HG03558 (cell line): Measurements from ENCODE around the gene SURF4.
"Not testable (repeated sequence)": the region's sequence is repeated elsewhere in the genome, so short reads cannot be mapped to it uniquely, and the experiment has no call there.

Source experiments
- ATAC-seq: cut with Tn5 transposase; IDR thresholded peaks from one replicate; pipeline ENCODE4 v1.9.1; 2021; ENCODE audit warnings: moderate number of reproducible peaks; ENCODE audit not compliant: unreplicated experiment; ENCODE audit errors: extremely low read depth

SURF4 gene

GRCh38 chr9:133400292-133400691 is 24.4 kb upstream of the SURF4 start:
- ATAC-seq = no peak

DNA sequence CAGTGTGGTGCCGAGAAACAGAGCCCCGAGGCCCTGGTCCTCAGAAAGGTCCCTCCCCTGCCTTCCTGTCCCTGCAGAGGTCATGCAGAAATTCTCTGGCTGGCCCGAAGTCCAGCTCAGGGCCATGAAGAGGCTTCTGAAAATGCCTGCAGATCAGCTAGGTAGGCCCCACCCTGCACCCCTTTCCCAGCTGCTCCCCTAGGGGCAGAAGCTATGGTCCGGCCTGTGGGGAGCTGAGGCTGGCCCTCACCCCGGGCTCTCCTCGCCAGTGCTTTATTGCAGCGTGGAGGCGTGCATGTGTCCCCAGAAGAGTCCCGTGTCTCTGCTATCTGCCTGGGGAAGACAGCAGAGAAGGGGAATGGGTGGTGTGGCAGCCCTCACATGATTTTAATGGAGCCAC is 22.0 kb upstream of the SURF4 start:
- ATAC-seq = no peak

DNA sequence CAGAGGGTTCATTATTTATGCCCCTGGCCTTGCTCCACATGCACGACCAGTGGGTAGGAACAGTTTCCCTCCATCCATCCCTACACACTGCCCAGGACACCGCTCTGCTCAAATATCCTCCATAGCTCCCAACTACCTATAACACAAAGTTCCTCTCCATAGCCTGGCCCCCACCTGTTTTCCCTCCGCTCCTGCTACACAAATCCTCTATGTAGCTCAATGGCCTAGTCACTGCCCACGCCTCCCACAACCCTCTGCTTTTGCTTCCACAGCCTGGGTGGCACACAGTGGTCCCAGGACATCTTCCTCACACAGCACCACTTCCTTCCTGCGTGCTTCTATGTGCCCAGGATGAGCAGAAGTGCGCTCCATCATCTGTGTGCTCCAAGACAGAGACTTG is 21.5 kb upstream of the SURF4 start:
- no peak for ATAC-seq

DNA sequence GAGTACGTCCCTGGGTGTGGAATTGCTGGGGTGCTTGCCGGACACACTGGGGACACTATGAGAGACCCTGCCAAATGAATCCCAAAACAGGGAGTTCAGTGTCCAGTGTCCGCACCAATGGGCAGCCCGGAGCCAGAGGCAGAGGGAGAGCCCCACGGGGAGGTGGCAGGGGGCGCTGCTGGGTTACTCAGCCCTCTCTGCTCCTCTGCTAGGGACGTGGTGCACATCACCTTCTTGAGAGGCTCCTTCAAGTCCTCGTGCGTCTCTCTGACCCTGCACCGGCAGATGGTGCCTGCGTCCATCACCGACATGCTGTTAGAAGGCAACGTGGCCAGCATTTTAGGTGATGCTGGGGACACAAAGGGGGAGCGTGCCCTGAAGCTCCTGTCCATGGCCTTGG is 21.1 kb upstream of the SURF4 start:
- ATAC-seq = no peak

GRCh38 chr9:133394687-133395271 is 18.9 kb upstream of the SURF4 start:
- no peak for ATAC-seq

GRCh38 chr9:133393399-133393798 is 17.5 kb upstream of the SURF4 start:
- no peak for ATAC-seq

- ATAC-seq = not testable (repeated sequence)
Measured at GRCh38 chr9:133392308-133392707, 16.4 kb upstream of the SURF4 start.

- ATAC-seq = not testable (repeated sequence)
Measured at GRCh38 chr9:133391449-133391848, 15.6 kb upstream of the SURF4 start.

GRCh38 chr9:133390713-133391112 is 14.9 kb upstream of the SURF4 start:
- ATAC-seq = no peak

DNA sequence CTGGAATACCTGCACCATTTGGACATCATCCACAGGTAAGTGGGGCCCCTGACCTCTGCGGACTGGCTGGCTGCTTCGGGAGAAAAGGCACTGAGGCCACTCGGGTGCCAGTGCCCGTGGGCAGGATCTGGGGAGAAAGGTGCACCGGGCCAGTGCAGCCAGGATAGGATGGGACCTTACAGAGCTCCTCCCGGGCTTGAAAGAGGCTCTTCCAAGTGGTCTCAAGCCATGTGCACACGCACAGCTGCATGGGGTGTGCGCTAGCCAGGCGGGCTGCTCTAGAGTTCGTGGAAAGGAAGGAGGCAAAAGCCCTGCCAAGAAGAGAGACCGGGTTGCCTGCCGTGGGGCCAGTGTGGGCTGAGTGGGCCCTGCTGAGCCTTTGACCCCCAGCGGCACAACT is 13.7 kb upstream of the SURF4 start:
- ATAC-seq = no peak

DNA sequence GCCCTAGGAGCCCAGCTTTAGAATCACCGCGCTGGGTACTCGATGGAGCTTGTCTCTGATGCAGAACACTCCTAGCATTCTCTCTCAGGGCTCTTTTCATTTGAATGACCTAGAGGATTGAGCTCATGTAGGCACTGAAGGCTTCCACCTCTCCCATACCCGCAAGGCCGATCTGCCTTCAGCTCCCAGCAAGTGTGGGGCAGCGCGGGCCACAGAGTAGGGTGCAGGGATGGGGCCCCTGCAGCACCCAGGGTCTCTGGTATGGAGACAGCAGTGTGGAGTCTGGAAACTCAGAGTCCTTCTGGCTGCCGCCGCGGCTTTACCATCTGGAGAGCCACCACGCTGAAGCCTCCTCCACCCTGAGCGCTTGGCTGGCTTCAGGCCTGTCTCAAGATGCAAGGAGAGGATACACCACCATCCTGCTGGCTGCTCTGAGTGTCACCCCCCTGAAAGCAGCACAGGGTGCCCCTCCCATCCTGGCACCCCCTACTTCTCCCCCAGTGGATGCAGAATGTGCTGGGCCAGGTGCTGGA is 13.2 kb upstream of the SURF4 start:
- ATAC-seq = no peak

- no peak for ATAC-seq
Measured at GRCh38 chr9:133387680-133388079, 11.8 kb upstream of the SURF4 start.

- no peak for ATAC-seq
Measured at GRCh38 chr9:133386338-133386737, 10.5 kb upstream of the SURF4 start.

DNA sequence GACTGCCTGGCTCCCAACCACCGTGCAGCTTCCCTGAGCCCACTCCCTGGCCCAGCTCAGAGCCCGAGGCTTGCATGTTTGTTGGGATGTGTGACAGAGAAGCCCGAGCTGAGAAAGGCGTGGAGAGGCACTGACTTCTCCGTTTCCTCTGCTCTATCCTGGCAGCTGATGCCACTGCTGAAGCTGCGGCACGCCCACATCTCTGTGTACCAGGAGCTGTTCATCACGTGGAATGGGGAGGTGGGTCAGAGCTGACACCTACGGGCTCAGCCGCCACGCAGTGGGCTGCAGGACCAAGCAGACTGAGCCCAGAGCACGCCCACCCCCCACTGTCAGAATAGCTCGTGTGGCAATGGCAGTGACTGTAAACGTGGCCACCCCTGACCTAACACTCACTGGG is 9.6 kb upstream of the SURF4 start:
- ATAC-seq = no peak

GRCh38 chr9:133384736-133385321 is 9.0 kb upstream of the SURF4 start:
- ATAC-seq = no peak

- no peak for ATAC-seq
Measured at GRCh38 chr9:133383438-133383837, 7.6 kb upstream of the SURF4 start.

DNA sequence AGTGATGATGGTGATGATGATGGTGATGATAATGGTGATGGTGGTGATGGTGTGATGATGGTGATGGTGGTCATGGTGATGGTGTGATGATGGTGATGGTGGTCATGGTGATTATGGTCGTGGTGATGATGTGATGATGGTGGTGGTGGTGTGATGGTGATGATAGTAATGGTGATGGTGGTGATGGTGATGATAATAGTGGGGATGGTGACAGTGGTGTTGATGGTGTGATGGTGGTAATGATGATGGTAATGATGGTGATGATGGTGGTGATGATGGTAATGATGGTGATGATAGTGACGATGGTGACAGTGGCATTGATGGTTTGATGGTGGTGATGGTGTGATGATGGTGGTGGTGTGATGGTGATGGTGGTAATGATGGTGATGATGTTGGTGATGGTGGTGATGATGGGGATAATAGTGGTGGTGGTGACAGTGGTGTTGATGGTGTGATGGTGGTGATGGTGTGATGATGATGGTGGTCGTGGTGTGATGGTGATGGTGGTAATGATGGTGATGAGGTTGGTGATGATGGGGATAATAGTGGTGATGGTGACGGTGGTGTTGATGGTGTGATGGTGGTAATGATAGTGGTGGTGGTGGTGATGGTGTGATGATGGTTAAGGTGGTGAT is 6.8 kb upstream of the SURF4 start:
- no peak for ATAC-seq

- ATAC-seq = no peak
Measured at GRCh38 chr9:133380734-133381133, 4.9 kb upstream of the SURF4 start.

- no peak for ATAC-seq
Measured at GRCh38 chr9:133379153-133380086, 3.6 kb upstream of the SURF4 start.

- no peak for ATAC-seq
Measured at GRCh38 chr9:133378408-133378962, 2.6 kb upstream of the SURF4 start.
